K562 (cell line): Measurements from ENCODE around the gene SDK1.

Experiments
- ADNP ChIP-seq: fragments of 200-800 bp; sonication (Bioruptor generic); IDR thresholded peaks from 2 replicates; pipeline ENCODE4 v1.6.1; 2016; ENCODE audit warnings: missing genetic modification characterization, missing compliant biosample characterization
- FOXK1 ChIP-seq: sonication (generic); formaldehyde crosslinking; IDR thresholded peaks from 2 replicates; pipeline ENCODE4 v1.8.0; 2022; ENCODE audit warnings: missing genetic modification reagents, mild to moderate bottlenecking, borderline replicate concordance
- HIVEP1 ChIP-seq: fragments of 250-450 bp; sonication (Bioruptor Pico); IDR thresholded peaks from 2 replicates; pipeline ENCODE4 v1.4.0; 2020; ENCODE audit warnings: mild to moderate bottlenecking
- JUND ChIP-seq, 2 experiments: IDR thresholded peaks; 2 replicates in 1 of 2; 3 replicates in 1 of 2; pipeline ENCODE4 v1.6.1; 2011; ENCODE audit warnings: borderline replicate concordance in 2 of 2, low read depth in 2 of 2, low read length in 2 of 2, improper control_type of control experiment in 1 of 2, missing biosample characterization in 1 of 2, missing genetic modification characterization in 1 of 2, missing genetic modification reagents in 1 of 2
- MAFG ChIP-seq: fragments of 450-650 bp; conservative IDR thresholded peaks from 2 replicates; pipeline ENCODE4 v1.6.1; 2016; ENCODE audit warnings: missing genetic modification characterization, missing compliant biosample characterization
- MCM3 ChIP-seq: fragments of 450-650 bp; IDR thresholded peaks from 2 replicates; pipeline ENCODE4 v1.6.1; 2016
- RNF2 ChIP-seq: sonication (generic); IDR thresholded peaks from 2 replicates; pipeline ENCODE4 v1.6.1; 2016
- SRF ChIP-seq, 2 experiments: fragments of 250-450, 450-650 bp in 1 of 2; sonication (Bioruptor Pico) in 1 of 2; sonication (generic) in 1 of 2; formaldehyde crosslinking; IDR thresholded peaks; 2 replicates each; pipeline versions ENCODE4 v1.5.0 to v1.5.1; 2020 to 2022; ENCODE audit warnings: mild to moderate bottlenecking in 1 of 2, missing genetic modification reagents in 1 of 2
- TARDBP ChIP-seq: fragments of 450-650 bp; IDR thresholded peaks from 2 replicates; pipeline ENCODE4 v1.6.1; 2016
- THAP7 ChIP-seq: fragments of 250-450 bp; sonication (Bioruptor Pico); IDR thresholded peaks from 2 replicates; pipeline ENCODE4 v1.5.0; 2021
- ZBTB11 ChIP-seq, 3 experiments: fragments of 200-800 bp in 1 of 3; fragments of 250-450 bp in 1 of 3; fragments of 450-650 bp in 1 of 3; sonication (Bioruptor Pico) in 1 of 3; sonication (Bioruptor generic) in 1 of 3; formaldehyde crosslinking in 1 of 3; IDR thresholded peaks; 2 replicates each; pipeline versions ENCODE4 v1.6.1 to v1.8.0; 2016 to 2022; ENCODE audit warnings: mild to moderate bottlenecking in 2 of 3, missing genetic modification characterization in 2 of 3, missing compliant biosample characterization in 1 of 3, moderate library complexity in 1 of 3
- ZNF24 ChIP-seq: fragments of 450-650 bp; IDR thresholded peaks from 2 replicates; pipeline ENCODE4 v1.6.1; 2016
- TF ChIP-seq, protein P1 (sequence below): sonication (generic); formaldehyde crosslinking; IDR thresholded peaks from 2 replicates; pipeline ENCODE4 v1.8.0; 2022; ENCODE audit warnings: mild to moderate bottlenecking, missing genetic modification reagents

- TF ChIP-seq SRF (CRISPR knock-in tag; IDR thresholded peaks at IDR 0.05) (no peak), ZNF24 (no peak), THAP7 (CRISPR knock-in tag) (no peak), RNF2 (no peak), MCM3 (no peak), ADNP (no peak), HIVEP1 (CRISPR knock-in tag) (no peak), JUND (IDR thresholded peaks at IDR 0.05; ENCODE audit: borderline replicate concordance, low read depth, low read length) (no peak), JUND (tag; IDR thresholded peaks at IDR 0.05; ENCODE audit: borderline replicate concordance, low read depth, low read length) (no peak), ZBTB11 (CRISPR knock-in tag; IDR thresholded peaks at IDR 0.05) (no peak), MAFG (tag) (no peak), TARDBP (no peak), FOXK1 (CRISPR knock-in tag) (no peak)
- TF ChIP-seq, protein P1, sequence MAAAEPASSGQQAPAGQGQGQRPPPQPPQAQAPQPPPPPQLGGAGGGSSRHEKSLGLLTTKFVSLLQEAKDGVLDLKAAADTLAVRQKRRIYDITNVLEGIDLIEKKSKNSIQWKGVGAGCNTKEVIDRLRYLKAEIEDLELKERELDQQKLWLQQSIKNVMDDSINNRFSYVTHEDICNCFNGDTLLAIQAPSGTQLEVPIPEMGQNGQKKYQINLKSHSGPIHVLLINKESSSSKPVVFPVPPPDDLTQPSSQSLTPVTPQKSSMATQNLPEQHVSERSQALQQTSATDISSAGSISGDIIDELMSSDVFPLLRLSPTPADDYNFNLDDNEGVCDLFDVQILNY (CRISPR knock-in tag), result no peak
Measured at GRCh38 chr7:4132221-4132620, 831.2 kb downstream of the SDK1 start.
